Gastroesophageal sphincter (tissue), 3 donors: ENCODE data around the gene C12orf57.

Experiments
- EP300 ChIP-seq: sonication (generic); formaldehyde crosslinking; IDR thresholded peaks from one replicate; pipeline ENCODE4 v1.6.1; 2017; ENCODE audit warnings: antibody characterized with exemption, mild to moderate bottlenecking
- POLR2A ChIP-seq, 2 donors: fragments of 450-650 bp; IDR thresholded peaks; one replicate each; pipeline ENCODE4 v1.6.1; 2017; ENCODE audit warnings: antibody characterized with exemption in 2 of 2, mild to moderate bottlenecking in 2 of 2, moderate library complexity in 1 of 2
- POLR2AphosphoS5 ChIP-seq: sonication (generic); formaldehyde crosslinking; IDR thresholded peaks from one replicate; pipeline ENCODE4 v1.6.1; 2017; ENCODE audit warnings: antibody characterized with exemption
- TF ChIP-seq, protein P1 (sequence below), 4 experiments: fragments of 200-600 bp in 2 of 4; fragments of 450-650 bp in 2 of 4; sonication (generic) in 1 of 4; IDR thresholded peaks; one replicate each; pipeline ENCODE4 v1.5.1; 2017 to 2019; ENCODE audit warnings: antibody characterized with exemption in 4 of 4, mild to moderate bottlenecking in 2 of 4, moderate library complexity in 2 of 4

DNA sequence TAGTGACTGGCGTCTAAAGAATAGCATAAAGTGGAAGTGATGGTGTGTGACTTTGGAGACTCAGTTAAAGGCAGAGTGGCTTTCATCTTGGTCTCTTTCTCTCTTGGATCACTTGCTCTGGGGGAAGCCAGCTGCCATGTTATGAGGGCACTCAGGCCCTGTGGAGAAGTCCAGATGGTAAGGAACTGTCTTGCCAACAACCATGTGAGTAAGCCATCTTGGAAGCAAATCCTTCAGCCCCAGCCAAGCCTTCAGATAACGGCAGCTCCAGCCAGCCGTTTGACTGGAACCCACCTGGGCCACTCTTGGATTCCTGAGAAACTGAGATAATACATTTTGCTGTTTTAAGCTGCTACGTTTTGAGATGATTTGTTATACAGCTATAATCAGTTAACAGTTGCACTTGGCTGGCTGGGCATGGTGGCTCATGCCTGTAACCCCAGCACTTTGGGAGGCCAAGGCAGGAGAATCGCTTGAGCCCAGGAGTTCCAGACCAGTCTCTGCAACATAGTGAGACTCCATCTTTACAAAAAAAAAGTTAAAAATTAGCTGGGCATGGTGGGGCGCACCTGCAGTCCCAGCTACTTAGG is 46.9 kb upstream of the C12orf57 start:
- TF ChIP-seq, protein P1, sequence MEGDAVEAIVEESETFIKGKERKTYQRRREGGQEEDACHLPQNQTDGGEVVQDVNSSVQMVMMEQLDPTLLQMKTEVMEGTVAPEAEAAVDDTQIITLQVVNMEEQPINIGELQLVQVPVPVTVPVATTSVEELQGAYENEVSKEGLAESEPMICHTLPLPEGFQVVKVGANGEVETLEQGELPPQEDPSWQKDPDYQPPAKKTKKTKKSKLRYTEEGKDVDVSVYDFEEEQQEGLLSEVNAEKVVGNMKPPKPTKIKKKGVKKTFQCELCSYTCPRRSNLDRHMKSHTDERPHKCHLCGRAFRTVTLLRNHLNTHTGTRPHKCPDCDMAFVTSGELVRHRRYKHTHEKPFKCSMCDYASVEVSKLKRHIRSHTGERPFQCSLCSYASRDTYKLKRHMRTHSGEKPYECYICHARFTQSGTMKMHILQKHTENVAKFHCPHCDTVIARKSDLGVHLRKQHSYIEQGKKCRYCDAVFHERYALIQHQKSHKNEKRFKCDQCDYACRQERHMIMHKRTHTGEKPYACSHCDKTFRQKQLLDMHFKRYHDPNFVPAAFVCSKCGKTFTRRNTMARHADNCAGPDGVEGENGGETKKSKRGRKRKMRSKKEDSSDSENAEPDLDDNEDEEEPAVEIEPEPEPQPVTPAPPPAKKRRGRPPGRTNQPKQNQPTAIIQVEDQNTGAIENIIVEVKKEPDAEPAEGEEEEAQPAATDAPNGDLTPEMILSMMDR (IDR thresholded peaks at IDR 0.05): no peak
- TF ChIP-seq POLR2A (IDR thresholded peaks at IDR 0.05) (no peak), EP300 (no peak), POLR2AphosphoS5 (no peak)
